Transverse colon (tissue), 3 donors: Measurements from ENCODE around the gene HHIPL1.

Experiments
- CTCF ChIP-seq, 5 experiments: fragments of 200-600 bp in 3 of 5; fragments of 450-650 bp in 2 of 5; sonication (generic) in 3 of 5; IDR thresholded peaks; 1 replicate in 2 of 5; 2 replicates in 3 of 5; pipeline ENCODE4 v1.5.1; 2016 to 2017; ENCODE audit warnings: antibody characterized with exemption in 5 of 5, inconsistent platforms in 3 of 5, mild to moderate bottlenecking in 2 of 5, moderate library complexity in 1 of 5
- POLR2A ChIP-seq: fragments of 450-650 bp; IDR thresholded peaks from one replicate; pipeline ENCODE4 v1.6.1; 2016; ENCODE audit warnings: antibody characterized with exemption, mild to moderate bottlenecking, moderate library complexity

GRCh38 chr14:99685596-99685995, 40.7 kb downstream of the HHIPL1 start:
- TF ChIP-seq CTCF (IDR thresholded peaks at IDR 0.05) (no peak), POLR2A (no peak)
